ENCODE data around the gene TMEM255B.

DNA sequence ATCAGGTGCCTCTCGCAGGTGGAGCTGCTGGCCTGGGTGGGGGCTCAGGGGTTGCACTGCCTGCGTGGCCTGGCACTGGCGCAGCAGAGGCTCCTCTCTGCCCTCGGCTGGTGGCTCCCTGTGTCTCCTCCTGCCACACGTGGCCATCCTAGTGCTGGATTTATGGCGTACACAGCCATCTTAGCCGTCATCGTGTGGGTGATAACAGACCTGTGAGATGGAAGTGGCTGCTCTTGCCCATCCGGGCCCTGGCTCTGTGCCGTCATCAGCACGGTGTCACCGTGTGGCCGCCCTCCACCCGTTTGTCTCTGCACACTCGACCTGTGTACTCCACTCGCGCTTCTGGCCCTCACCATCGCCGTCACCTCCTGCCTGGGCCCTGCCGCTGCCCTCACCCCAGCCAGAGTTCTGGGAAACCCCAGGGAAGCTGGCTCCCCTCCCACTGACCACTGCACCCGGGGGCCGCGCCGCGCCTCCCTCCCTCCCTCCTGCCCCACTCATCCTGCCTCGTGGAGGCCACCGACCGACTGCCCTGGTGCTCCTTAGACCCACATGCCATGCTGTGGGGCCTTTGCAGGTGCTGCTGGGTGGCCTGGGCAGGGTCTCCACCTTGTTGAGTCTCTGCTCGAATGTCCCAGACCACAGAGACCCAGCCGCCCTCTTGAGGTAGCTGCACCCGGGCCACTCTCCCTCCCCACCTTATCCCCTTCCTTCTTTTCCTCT, 29.5 kb downstream of the TMEM255B start:
- TF ChIP-seq, protein P1, sequence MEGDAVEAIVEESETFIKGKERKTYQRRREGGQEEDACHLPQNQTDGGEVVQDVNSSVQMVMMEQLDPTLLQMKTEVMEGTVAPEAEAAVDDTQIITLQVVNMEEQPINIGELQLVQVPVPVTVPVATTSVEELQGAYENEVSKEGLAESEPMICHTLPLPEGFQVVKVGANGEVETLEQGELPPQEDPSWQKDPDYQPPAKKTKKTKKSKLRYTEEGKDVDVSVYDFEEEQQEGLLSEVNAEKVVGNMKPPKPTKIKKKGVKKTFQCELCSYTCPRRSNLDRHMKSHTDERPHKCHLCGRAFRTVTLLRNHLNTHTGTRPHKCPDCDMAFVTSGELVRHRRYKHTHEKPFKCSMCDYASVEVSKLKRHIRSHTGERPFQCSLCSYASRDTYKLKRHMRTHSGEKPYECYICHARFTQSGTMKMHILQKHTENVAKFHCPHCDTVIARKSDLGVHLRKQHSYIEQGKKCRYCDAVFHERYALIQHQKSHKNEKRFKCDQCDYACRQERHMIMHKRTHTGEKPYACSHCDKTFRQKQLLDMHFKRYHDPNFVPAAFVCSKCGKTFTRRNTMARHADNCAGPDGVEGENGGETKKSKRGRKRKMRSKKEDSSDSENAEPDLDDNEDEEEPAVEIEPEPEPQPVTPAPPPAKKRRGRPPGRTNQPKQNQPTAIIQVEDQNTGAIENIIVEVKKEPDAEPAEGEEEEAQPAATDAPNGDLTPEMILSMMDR (conservative IDR thresholded peaks at IDR 0.05) = no peak
- no peak for TF ChIP-seq EZH2 (IDR thresholded peaks at IDR 0.05; ENCODE audit: low read depth)
